PC-3 (cell line): Measurements from ENCODE around the gene SYTL1. TPM values are rescaled to one million over a fixed set of nuclear protein-coding genes. Genes with fewer than 3 reads are reported as not detected.

Experiments used
- ATAC-seq: fragments of 200-7000 bp; cut with Tn5 transposase; 2 replicates; pipeline ENCODE4 v1.9.1; 2020; ENCODE audit warnings: mild to moderate bottlenecking, moderate library complexity
- BruUV-seq: library from RNA; stranded (reverse); fragments of 400-500 nt; replicated peaks from 2 replicates; lab custom pipeline; 2021; lab: Mats Ljungman, UMichigan
- CTCF ChIA-PET: fragments of 300-600 bp; sonication (Branson Sonifier 250); formaldehyde crosslinking; loops from one replicate; lab custom pipeline; 2022; ENCODE audit warnings: antibody characterized with exemption; lab: Charles Lee
- POLR2A ChIA-PET: fragments of 300-600 bp; sonication (Branson Sonifier 250); formaldehyde crosslinking; loops from one replicate; lab custom pipeline; 2022; ENCODE audit warnings: antibody characterized with exemption; ENCODE audit not compliant: unreplicated experiment; lab: Charles Lee
- DNase-seq: peaks from one replicate; pipeline ENCODE4 v3.0.0-alpha.2; 2015
- H2AFZ ChIP-seq: fragments of 300-600 bp; sonication (generic); 2 replicates; pipeline ENCODE4 v1.6.0; 2016; ENCODE audit warnings: antibody characterized with exemption, low read length
- H3F3A ChIP-seq: fragments of 300-600 bp; sonication (generic); one replicate; pipeline ENCODE4 v1.6.0; 2017; ENCODE audit warnings: antibody characterized with exemption, low read length, control low read depth, mild to moderate bottlenecking; ENCODE audit not compliant: unreplicated experiment
- H3K27ac ChIP-seq: fragments of 300-600 bp; sonication (generic); 2 replicates; pipeline ENCODE4 v1.5.1; 2016; ENCODE audit warnings: mild to moderate bottlenecking, low read length
- H3K27me3 ChIP-seq: fragments of 300-600 bp; sonication (generic); 2 replicates; pipeline ENCODE4 v1.6.1; 2016; ENCODE audit warnings: low read length, mixed read lengths
- H3K36me3 ChIP-seq: fragments of 300-600 bp; sonication (generic); 2 replicates; pipeline ENCODE4 v1.6.1; 2016; ENCODE audit warnings: low read depth, mixed run types, low read length, mixed read lengths
- H3K4me1 ChIP-seq: fragments of 300-600 bp; sonication (generic); 2 replicates; pipeline ENCODE4 v1.5.1; 2016; ENCODE audit warnings: low read length; ENCODE audit not compliant: insufficient read depth
- H3K4me2 ChIP-seq: fragments of 300-600 bp; sonication (generic); 2 replicates; pipeline ENCODE4 v1.6.0; 2016; ENCODE audit warnings: low read length
- H3K4me3 ChIP-seq: fragments of 300-600 bp; sonication (generic); 2 replicates; pipeline ENCODE4 v1.5.1; 2016; ENCODE audit warnings: mild to moderate bottlenecking, low read length, mixed read lengths
- H3K79me2 ChIP-seq: fragments of 300-600 bp; sonication (generic); 2 replicates; pipeline ENCODE4 v1.6.1; 2017; ENCODE audit warnings: low read length, mixed read lengths
- H3K9ac ChIP-seq: fragments of 300-600 bp; sonication (generic); 2 replicates; pipeline ENCODE4 v1.6.0; 2016; ENCODE audit warnings: mild to moderate bottlenecking, low read length
- H3K9me2 ChIP-seq: fragments of 300-600 bp; sonication (generic); replicated peaks from 2 replicates; pipeline ENCODE4 v1.6.1; 2016; ENCODE audit warnings: mixed run types, low read length, mixed read lengths
- H3K9me3 ChIP-seq: fragments of 300-600 bp; sonication (generic); 2 replicates; pipeline ENCODE4 v1.6.1; 2016; ENCODE audit warnings: low read length, mixed read lengths
- H4K20me1 ChIP-seq: fragments of 300-600 bp; sonication (generic); 2 replicates; pipeline ENCODE4 v1.6.1; 2016; ENCODE audit warnings: low read length, mixed read lengths
- EZH2 ChIP-seq: fragments of 300-600 bp; sonication (generic); IDR thresholded peaks from one replicate; pipeline ENCODE4 v1.6.1; 2017; ENCODE audit warnings: antibody characterized with exemption, mild to moderate bottlenecking, low read length; ENCODE audit not compliant: unreplicated experiment
- EZH2phosphoT487 ChIP-seq: fragments of 300-600 bp; sonication (generic); IDR thresholded peaks from 2 replicates; pipeline ENCODE4 v1.6.1; 2018; ENCODE audit warnings: mild to moderate bottlenecking, antibody characterized with exemption, low read length, borderline replicate concordance
- intact Hi-C: fragments of 100-400 bp; cut with micrococcal nuclease; formaldehyde crosslinking; loops from 2 replicates; pipeline ENCODE4 v1.9.0; 2023
- total RNA-seq: library from RNA; depleted of rRNA; stranded (reverse); fragments of >200 nt; gene quantifications from 2 replicates; pipeline ENCODE4 v1.2.3, GENCODE V29; 2014
- TF ChIP-seq, protein P1 (sequence below): fragments of 300-600 bp; sonication (generic); conservative IDR thresholded peaks from 2 replicates; pipeline ENCODE4 v1.5.1; 2017; ENCODE audit warnings: antibody characterized with exemption, low read depth, mild to moderate bottlenecking, low read length

SYTL1 gene
- total RNA-seq, 1 experiment from 2014 or later, result 26.8 TPM

DNA sequence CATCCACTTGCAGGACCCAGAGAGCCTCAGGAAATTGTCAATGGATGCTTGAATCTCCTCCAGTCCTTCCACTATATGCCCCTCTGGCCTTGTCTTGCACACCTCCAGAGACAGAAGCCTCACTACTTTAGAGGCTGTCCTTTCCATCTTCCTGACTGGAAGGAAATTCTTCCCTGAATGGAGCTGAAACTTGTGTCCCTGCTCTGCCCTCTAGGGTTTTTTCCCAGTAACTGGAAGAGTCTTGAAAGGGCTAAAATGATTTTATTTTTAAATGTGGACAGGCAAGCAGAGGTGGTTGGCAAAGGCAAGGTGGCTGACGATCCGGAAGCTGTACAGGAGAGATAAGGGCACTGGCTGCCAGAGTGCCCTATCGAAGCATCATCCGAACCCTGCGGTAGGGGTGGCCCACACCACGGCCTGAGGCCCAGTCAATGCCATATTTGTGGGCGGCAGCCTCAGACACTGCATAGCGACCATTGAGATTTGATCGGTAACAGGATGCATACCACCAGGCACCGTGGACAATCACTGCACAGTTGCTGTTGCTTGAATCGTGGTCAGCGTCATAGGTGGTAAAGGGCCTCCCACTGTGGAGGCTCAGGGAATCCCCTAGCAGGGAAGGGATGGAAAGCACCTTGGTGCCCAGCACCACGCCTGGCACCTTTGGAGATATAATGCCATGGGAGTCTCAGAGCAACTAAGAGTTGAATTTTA lies 27.2 kb downstream of the SYTL1 start:
- Histone ChIP-seq H2AFZ (no peak overlapping the region), H3K9me2 (no peaks in the 10 kb centered on the region), H3K4me3 (no peak overlapping the region), H3K4me2 (no peak overlapping the region), H3F3A (no peaks in the 10 kb centered on the region), H3K27me3 (no peaks in the 10 kb centered on the region), H4K20me1 (no peaks in the 10 kb centered on the region), H3K9me3 (no peaks in the 10 kb centered on the region), H3K36me3 (no peaks in the 10 kb centered on the region), H3K9ac (no peak overlapping the region), H3K79me2 (peaks cover 10% of the 10 kb centered on the region), H3K4me1 (peaks cover 13% of the 10 kb centered on the region), H3K27ac (no peak overlapping the region)
- intact Hi-C loops, result no loop called here
- ATAC-seq, result no peak
- ChIA-PET CTCF (interaction anchor here (0.8 kb wide), 1 partner anchor 51 kb away, joined by 3 read pairs; no protein-coding TSS in a partner anchor), POLR2A (no interaction called here)
- BruUV-seq, result no TSS peak
- no peak for TF ChIP-seq EZH2phosphoT487
- TF ChIP-seq, protein P1, sequence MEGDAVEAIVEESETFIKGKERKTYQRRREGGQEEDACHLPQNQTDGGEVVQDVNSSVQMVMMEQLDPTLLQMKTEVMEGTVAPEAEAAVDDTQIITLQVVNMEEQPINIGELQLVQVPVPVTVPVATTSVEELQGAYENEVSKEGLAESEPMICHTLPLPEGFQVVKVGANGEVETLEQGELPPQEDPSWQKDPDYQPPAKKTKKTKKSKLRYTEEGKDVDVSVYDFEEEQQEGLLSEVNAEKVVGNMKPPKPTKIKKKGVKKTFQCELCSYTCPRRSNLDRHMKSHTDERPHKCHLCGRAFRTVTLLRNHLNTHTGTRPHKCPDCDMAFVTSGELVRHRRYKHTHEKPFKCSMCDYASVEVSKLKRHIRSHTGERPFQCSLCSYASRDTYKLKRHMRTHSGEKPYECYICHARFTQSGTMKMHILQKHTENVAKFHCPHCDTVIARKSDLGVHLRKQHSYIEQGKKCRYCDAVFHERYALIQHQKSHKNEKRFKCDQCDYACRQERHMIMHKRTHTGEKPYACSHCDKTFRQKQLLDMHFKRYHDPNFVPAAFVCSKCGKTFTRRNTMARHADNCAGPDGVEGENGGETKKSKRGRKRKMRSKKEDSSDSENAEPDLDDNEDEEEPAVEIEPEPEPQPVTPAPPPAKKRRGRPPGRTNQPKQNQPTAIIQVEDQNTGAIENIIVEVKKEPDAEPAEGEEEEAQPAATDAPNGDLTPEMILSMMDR, result peak; percentile 54
- peak; percentile 44 for DNase-seq

GRCh38 chr1:27372022-27372807 lies 30.4 kb downstream of the SYTL1 start:
- Histone ChIP-seq H3K4me3 (no peak overlapping the region), H3K9ac (no peak overlapping the region), H3K4me2 (no peak overlapping the region), H3F3A (no peaks in the 10 kb centered on the region), H3K27me3 (no peaks in the 10 kb centered on the region), H2AFZ (no peak overlapping the region), H3K27ac (no peak overlapping the region), H3K9me3 (no peaks in the 10 kb centered on the region), H4K20me1 (no peaks in the 10 kb centered on the region), H3K9me2 (no peaks in the 10 kb centered on the region), H3K4me1 (peaks cover 4% of the 10 kb centered on the region), H3K79me2 (no peaks in the 10 kb centered on the region), H3K36me3 (no peaks in the 10 kb centered on the region)
- ATAC-seq (no peak), DNase-seq (no peak)
- CTCF ChIA-PET, result no interaction called here
- no TSS peak for BruUV-seq
- POLR2A ChIA-PET, result interaction anchor here (0.6 kb wide), 1 partner anchor 75 kb away, joined by 17 read pairs; no protein-coding TSS in a partner anchor
- TF ChIP-seq EZH2phosphoT487, result no peak
- intact Hi-C loops, result no loop called here

DNA sequence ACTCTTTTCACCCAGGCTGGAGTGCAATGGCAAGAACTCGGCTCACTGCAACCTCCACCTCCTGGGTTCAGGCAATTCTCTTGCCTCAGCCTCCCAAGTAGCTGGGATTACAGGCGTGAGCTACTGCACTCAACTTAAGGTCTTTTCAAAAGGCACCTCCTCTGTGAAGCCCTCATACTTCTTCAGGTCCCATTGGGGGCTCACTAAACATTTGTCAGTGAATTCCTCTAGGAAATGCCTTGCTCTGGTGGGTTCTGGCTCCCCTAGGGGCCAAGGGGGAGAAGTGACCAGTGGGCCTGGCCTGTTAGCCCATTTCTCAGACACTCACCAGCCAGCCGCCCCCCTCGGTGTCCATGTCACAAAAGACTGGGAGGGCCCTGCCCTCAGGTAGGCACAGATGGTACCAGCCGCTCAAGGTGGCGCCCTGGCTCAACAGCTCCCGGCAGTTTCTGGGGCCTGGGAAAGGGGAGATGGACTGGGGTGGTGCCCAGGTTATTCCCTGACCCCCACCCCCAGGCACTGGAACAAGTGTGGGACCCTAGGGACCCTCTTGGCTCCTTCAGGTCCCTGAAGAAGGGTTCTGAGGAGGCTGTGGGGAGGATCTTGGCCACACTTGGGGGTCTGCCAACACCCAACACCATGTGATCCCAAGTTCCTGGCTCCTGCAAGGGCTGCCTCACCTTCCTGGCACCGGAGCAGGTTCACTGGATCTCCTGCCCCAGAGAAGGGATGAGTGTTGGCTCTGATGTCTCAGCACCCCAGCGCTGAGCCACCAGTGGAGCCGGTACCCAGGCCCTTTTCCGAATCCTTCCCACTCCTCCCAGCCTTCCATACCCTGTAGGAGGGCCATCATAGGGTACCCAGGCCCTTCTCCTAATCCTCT lies 31.2 kb downstream of the SYTL1 start:
- Histone ChIP-seq H3K36me3 (no peaks in the 10 kb centered on the region), H3K4me3 (no peak overlapping the region), H3F3A (no peaks in the 10 kb centered on the region), H3K9ac (no peak overlapping the region), H3K4me1 (no peaks in the 10 kb centered on the region), H3K79me2 (no peaks in the 10 kb centered on the region), H4K20me1 (no peaks in the 10 kb centered on the region), H3K4me2 (no peak overlapping the region), H3K27me3 (no peaks in the 10 kb centered on the region), H3K9me2 (no peaks in the 10 kb centered on the region), H3K27ac (no peak overlapping the region), H3K9me3 (no peaks in the 10 kb centered on the region), H2AFZ (no peak overlapping the region)
- no peak for DNase-seq
- POLR2A ChIA-PET, result no interaction called here
- intact Hi-C loops, result no loop called here
- no TSS peak for BruUV-seq
- CTCF ChIA-PET, result no interaction called here
- TF ChIP-seq EZH2, result no peak
- TF ChIP-seq, protein P1, result peak; percentile 43
- peak; percentile 24; the same call in 1 of the 2 replicates for ATAC-seq
